OCI-LY3 (cell line): ENCODE data around the gene TTC12.
A peak's percentile ranks its signal among the peaks of the same experiment; 100 is the strongest.

Source experiments
- EZH2phosphoT487 ChIP-seq: fragments of 200-600 bp; shearing (Covaris generic); IDR thresholded peaks from 2 replicates; pipeline ENCODE4 v1.6.1; 2018; ENCODE audit warnings: antibody characterized with exemption, mixed run types, low read depth
- TF ChIP-seq, protein P1 (sequence below): fragments of 200-600, 300-600 bp; sonication (generic); IDR thresholded peaks from 2 replicates; pipeline ENCODE4 v1.5.1; 2014; ENCODE audit warnings: antibody characterized with exemption, low read length, low read depth

DNA sequence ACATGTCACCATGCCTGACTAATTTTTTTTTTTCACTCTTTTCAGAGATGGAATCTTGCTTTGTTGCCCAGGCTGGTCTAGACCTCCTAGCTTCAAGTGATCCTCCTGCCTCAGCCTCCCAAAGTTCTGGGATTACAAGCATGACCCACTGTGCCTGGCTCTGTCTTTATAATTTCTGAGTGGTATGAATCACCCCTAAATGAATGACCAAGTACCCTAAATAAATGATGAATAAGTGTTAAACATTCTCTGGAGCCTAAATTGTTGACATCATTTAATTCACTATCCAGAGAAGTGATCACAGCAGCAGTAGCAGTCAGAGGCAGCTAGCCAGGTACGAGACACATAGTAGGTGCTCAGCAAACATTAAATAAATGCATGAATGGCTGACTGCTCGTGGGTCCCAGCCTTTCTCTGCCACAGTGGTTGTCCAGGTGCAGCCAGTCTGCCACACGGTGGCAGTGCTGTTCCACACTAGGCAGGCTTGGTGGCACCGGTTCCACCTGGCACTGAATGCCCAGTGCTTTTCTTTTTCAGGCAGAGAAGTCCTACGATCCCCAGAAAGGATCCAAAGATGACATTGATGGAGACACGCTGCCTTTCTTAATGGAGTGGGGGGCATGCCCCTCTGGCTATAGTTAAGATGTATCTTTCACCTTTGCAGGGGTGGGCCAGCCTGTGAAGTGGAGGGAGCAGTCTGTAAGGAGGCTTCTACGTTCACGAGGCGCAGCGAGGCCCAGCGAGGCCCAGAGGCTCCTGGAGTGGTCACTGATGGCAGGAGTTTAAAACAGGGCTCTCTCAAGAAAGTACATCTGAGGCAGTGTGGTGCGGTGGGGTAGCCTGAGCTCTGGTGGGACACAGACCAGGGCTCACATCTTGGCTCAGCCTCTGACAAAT is 8.7 kb upstream of the TTC12 start:
- TF ChIP-seq, protein P1, sequence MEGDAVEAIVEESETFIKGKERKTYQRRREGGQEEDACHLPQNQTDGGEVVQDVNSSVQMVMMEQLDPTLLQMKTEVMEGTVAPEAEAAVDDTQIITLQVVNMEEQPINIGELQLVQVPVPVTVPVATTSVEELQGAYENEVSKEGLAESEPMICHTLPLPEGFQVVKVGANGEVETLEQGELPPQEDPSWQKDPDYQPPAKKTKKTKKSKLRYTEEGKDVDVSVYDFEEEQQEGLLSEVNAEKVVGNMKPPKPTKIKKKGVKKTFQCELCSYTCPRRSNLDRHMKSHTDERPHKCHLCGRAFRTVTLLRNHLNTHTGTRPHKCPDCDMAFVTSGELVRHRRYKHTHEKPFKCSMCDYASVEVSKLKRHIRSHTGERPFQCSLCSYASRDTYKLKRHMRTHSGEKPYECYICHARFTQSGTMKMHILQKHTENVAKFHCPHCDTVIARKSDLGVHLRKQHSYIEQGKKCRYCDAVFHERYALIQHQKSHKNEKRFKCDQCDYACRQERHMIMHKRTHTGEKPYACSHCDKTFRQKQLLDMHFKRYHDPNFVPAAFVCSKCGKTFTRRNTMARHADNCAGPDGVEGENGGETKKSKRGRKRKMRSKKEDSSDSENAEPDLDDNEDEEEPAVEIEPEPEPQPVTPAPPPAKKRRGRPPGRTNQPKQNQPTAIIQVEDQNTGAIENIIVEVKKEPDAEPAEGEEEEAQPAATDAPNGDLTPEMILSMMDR: peak; percentile 90
- no peak for TF ChIP-seq EZH2phosphoT487
